NCI-H1092 treated with DMSO at 0.1 percent for 48 hours (cell line): Measurements from ENCODE around the gene SLFN12L.

Source experiments
- DNase-seq: peaks from one replicate; lab custom pipeline; 2025; lab: John Stamatoyannopoulos, UW

The SLFN12L gene

GRCh38 chr17:35432176-35433074 lies 105.1 kb downstream of the SLFN12L start, which contains the start of gene SLFN12:
SLFN12 (minus strand) TSS chr17:35432500; CDS start chr17:35423028, 9,472 bp downstream.
- DNase-seq = no peak

- no peak for DNase-seq
Measured at GRCh38 chr17:35429702-35430101, 107.8 kb downstream of the SLFN12L start.

- no peak for DNase-seq
Measured at GRCh38 chr17:35428229-35428628, 109.2 kb downstream of the SLFN12L start.

DNA sequence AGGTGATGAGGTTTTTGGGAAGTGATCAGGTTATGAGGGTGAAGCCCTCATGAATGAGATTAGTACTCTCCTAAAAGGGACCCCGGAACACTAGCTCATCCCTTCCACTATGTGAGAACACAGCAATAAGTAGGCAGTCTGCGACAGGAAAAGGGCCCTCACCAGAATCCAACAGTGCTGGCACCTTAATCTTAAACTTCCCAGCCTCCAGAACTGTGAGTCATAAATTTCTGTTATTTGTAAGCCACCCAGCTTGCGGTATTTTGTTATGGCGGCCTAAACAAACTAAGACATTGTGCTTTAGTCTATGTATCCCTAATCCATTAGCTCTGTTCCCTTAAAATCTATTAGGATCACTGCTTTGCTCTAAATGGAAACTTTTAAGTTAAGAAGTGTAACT lies 113.7 kb downstream of the SLFN12L start:
- no peak for DNase-seq
